Activated T-helper 1 cell treated with anti-CD3 and anti-CD28 coated beads, Interleukin-2, amount 50 U/mL, for 16 hours (primary cell): ENCODE measurements around the gene SAMD4B.
"Not testable (repeated sequence)": the region's sequence is repeated elsewhere in the genome, so short reads cannot be mapped to it uniquely, and the experiment has no call there.

Experiments used
- DNase-seq, 2 donors: peaks; one replicate each; pipeline ENCODE4 v3.0.0-alpha.2; 2020; ENCODE audit warnings: low read depth in 1 of 2, low spot score in 1 of 2

The SAMD4B gene, protein sequence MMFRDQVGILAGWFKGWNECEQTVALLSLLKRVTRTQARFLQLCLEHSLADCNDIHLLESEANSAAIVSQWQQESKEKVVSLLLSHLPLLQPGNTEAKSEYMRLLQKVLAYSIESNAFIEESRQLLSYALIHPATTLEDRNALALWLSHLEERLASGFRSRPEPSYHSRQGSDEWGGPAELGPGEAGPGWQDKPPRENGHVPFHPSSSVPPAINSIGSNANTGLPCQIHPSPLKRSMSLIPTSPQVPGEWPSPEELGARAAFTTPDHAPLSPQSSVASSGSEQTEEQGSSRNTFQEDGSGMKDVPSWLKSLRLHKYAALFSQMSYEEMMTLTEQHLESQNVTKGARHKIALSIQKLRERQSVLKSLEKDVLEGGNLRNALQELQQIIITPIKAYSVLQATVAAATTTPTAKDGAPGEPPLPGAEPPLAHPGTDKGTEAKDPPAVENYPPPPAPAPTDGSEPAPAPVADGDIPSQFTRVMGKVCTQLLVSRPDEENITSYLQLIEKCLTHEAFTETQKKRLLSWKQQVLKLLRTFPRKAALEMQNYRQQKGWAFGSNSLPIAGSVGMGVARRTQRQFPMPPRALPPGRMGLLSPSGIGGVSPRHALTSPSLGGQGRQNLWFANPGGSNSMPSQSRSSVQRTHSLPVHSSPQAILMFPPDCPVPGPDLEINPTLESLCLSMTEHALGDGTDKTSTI

DNA sequence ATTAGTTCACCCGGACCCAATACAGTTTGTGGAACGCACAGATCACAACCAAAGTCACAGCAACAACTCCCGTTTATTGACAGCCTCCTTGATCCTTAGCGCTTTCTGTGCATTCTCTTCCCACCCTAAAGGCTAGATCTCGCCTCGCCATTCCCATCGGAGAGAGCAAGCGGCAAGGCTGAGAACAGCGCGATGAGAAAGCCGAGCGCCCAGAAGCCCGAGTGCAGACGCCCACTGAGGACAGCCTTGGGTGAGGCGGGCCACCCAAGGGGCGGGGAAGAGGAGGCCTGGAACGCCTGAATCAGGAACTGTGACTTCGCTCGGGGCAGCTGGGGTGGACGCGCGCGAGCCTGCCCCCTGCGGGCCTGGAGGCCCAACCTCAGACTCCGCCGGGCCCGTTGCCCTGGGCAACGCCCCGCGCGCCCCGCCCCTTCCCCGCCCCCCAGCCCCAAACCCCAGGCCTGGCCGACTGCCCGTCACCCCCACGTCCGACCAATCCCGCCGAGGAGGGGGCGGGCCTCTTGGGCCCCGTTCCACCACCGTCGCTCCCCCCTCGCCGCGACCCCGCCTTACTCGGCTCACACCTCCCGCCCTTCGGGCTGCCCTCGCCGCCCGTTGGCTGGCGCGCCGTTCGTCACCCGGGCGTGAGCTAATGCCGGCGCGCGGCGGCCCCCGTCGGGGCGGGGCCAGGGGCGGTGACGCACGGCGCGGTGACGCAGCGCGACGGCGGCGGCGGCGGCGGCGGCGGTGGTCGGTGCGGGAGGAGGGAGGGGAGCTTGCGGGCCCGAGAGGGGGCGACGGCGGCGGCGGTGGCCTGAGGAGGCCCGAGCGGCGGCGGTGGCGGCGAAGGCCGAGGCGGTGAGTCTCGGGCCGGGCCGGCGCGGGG is at the start of gene SAMD4B:
SAMD4B (plus strand) TSS at position 703 of the 886 bp plus-strand sequence. CDS start 14,473 bp downstream, outside the sequence.
- DNase-seq = peak; percentile 98 to 100

DNA sequence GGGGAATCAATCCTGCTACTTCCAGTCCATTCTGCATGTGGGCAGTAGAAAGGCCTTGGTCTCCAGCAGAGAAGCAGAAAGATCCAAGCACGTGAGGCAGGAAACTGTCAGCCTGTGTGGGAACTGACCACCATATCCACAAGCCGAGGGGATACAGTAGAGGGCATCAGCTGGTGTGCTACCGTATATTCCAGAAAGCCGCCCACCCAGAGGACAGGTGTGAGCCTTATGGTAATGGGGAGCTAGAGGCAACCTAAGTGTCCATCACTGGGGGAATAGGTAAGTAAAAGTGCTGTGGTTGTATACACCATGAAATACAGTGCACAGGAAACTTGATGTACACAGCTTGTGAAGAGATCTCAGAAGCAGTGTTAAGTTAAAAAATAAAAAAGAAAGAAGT is 48.8 kb upstream of the SAMD4B start:
- no peak for DNase-seq

DNA sequence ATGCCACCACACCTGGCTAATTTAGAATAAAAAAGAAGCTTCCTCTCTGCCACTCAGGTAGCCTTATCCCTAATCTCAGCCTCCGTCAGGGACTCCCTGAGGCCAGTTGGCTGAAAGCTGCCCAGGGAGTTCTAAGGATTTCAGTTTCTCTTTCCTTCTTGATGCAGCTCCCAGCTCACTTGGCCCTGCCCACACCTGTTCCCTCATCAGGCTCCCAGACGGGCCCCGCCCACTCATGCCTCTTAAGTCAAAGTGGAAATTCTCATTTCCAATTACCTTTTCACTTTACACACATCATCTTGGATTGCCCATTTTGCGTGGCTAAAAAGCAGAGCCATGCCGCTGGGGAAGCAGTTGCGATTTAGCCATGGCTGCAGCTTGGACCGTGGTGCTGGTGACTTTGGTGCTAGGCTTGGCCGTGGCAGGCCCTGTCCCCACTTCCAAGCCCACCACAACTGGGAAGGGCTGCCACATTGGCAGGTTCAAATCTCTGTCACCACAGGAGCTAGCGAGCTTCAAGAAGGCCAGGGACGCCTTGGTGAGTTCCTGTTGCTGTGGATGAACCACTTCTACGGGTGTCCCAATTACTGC is 46.1 kb upstream of the SAMD4B start, which contains the start of gene IFNL1:
IFNL1 (plus strand) TSS at position 353 of the 591 bp plus-strand sequence; CDS start at position 368, 15 bp downstream.
- no peak for DNase-seq

DNA sequence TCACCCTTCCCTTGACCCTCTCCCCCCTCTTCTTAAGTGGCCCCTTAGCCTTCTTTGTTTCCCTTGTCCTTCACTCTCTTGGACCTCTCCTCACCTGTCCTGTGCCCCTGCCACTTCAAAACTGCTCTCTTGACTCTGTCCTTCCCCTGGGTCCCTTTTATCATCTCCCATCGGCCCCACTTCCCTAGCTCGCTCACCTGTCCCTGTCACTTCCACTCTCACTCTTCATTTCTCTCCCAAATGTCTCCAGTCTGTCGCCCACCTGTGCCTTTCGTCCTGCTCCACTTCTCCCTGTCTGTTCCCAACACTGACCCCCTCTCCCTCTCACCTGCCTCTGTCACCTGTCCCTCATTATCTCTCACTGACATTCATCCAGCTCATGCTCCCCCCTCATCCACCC is 45.3 kb upstream of the SAMD4B start:
- DNase-seq = no peak

DNA sequence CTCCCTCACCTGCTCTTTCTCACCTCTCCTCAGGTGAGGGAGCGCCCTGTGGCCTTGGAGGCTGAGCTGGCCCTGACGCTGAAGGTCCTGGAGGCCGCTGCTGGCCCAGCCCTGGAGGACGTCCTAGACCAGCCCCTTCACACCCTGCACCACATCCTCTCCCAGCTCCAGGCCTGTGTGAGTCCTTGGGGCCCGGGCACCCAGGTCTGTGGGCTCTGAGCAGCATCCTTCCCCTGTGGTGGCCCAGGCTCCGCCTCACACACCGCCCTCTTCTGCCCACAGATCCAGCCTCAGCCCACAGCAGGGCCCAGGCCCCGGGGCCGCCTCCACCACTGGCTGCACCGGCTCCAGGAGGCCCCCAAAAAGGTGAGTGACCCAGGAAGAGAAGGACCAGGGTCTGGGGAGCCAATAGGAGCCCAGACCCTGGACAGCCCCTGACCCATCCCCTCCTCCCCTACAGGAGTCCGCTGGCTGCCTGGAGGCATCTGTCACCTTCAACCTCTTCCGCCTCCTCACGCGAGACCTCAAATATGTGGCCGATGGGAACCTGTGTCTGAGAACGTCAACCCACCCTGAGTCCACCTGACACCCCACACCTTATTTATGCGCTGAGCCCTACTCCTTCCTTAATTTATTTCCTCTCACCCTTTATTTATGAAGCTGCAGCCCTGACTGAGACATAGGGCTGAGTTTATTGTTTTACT is 44.1 kb upstream of the SAMD4B start:
- DNase-seq = peak; percentile 23 to 29

DNA sequence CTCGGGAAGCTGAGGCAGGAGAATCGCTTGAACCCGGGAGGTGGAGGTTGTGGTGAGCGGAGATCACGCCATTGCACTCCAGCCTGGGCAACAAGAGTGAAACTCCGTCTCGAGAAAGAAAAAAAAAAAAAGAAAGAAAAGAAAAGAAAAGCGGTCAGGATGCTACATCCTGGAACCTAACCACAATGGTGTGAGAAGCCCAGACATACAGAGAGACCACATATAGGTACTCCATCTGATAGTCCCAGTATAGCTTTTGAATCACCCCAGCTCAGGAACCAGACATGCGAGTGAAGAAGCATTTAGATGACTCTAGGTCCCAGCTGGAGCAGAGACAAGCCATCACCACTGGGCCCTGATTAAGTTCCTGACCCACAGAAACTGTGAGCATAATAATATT is 42.8 kb upstream of the SAMD4B start:
- DNase-seq = no peak

DNA sequence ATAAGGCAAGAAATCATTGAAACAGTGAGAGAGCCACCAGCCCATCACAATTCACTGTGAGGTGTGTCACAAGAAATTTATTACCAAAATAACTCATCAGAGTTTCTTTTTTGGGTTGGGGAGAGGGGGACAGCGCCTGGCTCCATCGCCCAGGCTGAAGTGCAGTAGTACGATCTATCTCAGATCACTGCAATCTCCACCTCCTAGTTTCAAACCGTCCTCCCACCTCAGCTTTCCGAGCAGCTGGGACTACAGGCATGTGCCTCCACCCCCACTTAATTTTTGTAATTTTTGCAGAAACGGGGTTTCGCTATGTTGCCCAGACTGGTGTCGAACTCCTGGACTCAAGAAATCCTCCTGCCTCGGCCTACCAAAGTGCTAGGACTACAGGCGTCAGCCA is 42.4 kb upstream of the SAMD4B start:
- DNase-seq = no peak

DNA sequence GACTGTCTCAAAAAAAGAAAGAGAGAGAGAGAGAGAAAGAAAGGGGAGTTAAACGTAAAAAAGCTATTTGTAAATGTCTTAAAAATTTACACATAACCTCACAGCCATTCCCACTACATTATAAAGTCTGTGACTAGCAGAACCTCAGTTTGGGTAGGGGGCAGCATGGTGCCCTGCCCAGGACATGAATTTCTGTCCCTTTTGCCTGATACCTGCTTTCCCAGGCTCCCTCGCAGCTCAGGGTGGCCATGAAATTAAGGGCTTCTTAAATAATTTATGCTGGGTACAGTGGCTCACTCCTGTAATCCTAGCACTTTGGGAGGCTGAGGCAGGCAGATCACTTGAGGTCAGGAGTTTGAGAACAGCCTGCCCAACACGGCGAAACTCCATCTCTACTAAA is 41.2 kb upstream of the SAMD4B start:
- DNase-seq = no peak

DNA sequence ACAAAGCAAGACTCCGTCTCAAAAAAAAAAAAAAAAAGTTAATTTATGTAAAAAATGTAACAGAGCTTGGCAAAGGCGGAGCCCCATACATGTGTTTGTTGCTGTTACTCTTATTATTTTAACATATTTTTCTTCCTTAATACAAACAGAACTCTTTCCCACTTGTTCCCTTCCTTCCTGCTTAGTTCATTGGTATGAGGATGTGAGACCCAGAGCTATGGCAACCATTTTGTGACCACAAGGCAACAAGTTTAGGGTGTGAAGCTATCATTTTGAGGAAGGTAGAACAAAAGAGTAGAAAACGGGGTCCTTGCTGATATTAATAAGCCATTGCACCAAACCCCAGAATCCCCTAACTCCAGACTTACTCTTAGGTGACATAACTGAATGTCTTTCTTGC is 40.7 kb upstream of the SAMD4B start:
- DNase-seq = no peak

DNA sequence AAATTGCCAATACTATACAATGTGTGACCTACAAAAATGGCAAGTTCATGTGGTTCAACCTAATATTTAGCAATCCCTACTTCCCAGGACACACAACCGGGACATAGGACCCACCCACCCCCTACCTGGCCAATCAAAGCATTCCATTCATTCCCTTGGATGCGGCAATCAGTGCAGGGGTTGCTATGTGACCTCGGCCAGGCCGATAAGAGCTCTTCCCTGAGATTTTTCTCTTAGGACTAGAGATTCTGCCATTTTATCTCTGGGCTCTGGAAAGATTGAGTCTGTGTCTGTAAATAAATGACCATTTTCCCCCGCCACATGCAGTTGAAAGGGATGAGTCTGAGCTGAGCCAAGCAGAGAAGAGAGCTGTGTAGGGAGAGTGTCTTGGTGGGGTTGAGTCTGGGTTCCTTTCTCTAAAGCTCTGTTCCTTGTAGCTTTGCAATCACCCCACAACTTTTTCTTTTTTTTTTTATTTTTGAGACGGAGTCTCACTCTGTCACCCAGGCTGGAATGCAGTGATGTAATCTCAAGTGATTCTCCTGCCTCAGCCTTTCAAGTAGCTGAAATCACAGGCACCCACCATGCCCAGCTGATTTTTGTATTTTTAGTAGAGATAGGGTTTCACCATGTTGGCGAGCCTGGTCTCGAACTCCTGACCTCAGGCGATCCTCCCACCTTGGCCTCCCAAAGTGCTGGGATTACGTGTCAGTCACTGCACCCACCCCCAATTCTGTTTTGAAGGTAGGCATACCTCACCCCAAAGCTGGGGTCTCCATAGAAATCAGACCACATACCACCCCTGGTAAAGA is 38.6 kb upstream of the SAMD4B start:
- DNase-seq = no peak

DNA sequence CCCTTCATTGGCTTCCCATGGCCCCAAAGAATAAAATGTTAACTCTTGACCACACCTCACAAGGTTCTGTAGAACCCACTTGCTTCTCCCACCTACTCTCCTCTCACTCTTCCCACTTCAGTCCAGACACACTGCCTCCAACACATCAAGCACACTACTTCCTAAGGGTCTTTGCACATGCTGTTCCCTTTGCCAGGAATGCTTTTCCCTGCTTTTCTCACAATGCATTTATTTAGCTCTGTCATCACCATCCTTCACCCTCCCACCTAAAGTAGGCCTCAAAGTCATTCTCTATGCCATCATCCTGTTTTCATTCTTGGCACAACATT is 38.1 kb upstream of the SAMD4B start:
- no peak for DNase-seq

DNA sequence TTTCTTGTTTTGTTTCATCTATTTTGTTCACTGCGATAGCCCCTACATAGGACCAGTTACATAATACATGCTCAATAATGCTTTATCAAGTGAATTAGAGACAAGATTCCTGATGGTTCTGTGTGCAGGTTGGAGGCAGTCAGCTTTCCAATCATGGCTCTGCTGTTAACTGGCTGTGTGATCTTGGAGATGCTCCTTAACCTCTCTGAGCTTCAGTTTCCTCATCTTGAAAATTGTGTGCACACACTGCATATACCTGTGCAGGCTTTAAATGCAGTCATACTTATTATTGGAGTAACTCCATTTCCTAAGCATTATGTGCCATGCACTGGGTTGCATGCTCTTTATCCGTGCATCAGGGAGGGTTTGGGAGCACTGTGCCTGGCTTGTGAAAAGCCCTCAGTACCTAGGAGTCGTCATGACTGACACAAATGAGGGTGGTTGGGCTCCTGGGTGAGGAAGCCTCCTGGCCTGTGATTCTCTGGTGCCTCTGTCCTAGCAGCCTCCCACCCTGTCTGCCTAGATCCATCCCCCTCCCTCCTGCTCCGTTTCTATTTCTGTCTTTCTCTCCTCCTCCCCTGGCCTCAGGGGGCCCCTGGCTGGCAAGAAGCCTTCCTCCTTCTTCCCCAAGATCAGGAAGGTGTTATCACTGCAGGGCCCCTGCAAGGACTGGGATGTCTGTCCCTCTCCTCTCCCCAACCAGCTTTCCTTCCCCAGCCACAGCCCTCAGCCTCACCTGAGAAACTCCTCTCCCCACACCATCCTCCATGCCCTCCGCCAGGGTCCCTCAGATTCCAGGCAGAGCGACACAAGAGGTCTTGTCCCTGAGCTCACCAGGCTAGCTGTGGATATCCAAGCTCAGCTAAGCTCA is 37.3 kb upstream of the SAMD4B start:
- DNase-seq = no peak

DNA sequence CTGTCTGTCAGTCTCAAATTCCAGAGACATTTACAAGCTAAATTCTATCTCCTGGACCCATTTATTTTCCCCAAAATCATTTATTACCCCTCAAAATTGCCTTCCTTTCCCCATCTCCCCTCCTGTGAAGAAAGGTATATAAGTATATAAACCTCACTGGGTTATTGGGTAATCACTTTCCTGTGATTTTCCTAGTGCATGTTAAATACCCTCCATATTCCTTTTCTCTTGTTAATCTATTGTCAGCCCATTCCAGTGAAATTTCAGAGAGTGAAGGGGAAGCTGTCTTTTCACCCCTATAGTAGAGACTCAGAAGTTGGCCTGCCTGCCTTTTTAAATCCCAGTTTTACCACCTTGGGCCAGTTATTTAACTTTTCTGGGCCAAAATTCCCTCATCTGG is 36.1 kb upstream of the SAMD4B start:
- DNase-seq = no peak

DNA sequence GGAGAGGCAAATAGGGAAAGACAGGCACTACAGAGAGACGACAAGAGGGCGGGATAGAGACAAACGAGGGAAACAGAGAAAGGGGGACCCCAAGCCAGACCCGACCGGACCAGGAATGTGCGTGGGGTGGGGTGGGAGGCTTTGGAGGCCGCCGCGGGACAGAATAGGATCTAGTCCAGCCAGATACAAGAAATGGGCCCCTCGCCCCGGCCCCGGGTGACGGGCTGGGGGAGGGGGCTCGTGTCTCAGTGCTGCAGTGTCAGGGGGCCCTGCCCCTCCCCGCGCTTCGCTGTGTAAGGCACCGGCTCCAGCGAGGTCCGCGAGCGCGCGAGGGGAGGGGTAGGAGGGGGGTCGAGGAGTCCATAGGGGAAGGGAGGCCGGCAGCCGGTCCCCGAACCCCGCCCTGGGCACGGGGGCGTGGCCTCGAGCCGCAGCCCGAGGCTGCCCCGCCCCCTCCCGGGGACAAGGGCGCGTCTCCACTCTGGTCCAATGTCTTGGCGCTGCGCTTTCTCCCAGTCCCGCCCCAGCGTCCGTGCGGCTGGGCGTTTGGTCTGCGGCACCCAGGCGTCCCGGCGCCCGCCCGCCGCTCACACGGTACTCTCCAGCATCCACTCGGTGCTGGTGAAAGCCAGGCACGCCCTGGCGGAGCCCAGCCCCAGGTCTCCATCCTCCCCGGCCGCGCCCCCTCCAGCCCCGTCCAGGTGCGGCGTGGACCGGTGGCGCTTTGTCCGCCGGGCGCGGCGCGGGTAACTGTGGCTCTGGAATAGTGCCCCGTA is 35.0 kb upstream of the SAMD4B start:
- no peak for DNase-seq

DNA sequence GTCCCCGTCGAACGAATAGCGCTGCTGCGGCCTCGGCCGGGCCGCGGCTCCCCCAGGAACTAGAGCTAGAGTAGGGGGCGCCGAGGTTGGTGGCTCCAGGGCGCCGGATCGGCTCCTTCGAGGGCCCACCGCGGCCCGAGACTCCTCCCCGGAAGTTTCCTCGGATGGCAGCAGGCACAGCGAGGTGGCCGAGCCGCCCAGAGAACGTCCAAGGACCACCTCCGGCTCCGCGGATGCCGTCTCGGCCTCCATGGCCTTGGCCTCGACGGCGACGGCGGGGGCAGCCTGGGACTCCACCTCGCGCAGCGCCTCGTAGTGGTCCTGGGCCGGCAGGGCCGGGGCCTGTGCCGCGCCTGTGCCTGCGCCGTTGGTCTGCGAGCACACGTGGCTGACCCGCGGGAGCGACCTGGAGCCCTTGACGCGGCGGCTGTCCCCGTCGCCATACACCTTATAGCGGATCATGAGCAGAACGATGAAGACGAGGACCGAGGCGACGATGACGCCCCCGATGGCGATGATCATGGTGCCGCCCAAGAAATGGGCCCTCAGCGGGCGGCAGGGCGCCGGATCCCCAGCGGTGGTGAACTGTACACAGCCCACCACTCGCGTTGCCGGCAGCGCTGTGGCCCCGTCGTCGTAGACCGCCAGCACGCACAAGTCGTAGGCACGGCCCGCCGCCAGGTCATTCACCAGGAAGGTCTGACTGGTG is 34.2 kb upstream of the SAMD4B start:
- DNase-seq = no peak

DNA sequence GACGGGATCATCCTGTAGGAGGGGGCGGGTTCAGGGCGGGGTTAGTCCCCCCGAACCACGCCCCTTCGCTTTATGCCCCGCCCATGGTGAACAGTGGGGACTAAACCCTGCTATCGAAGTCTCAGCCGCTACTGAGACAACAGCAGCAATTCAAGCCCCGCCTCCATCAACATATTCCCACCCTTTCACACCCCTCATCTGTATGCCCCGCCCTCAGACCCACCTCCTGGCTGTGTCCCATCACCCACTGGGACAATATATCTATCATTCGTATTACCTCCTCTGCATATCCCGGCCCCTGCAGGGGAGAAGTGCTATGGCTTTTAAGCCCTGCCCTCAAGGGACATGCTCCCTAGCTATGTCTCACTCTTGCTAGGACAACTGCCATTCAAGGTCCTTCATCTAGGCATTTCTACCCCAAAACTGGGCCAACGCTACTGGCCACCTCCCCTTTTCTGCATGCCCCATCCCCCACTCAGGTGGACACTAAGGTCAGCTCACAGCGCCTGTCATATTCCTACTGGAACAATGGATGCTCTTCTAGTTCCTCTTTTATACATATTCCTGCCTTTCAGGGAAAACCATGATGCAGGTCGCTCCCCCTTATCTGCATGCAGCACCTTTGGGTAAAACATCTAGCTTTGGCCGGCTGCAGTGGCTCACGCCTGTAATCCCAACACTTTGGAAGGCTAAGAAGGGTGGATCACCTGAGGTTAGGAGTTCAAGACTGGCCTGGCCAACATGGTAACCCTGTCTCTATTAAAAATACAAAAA is 33.5 kb upstream of the SAMD4B start:
- DNase-seq = no peak

DNA sequence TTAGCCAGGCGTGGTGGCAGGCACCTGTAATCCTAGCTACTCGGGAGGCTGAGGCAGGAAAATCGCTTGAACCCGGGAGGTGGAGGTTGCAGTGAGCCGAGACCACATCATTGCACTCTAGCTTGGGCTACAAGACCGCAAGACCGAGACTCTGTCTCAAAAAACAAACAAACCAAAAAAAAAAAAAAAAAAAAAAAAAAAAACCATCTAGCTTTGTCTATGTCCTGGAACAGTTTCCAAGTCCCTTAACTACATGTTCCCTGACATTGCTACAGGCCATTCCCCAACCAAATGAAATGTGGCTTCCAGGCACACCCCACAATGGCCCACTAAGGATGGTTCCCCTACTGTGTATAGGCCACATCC is 32.9 kb upstream of the SAMD4B start:
- not testable (repeated sequence) for DNase-seq
